HG02571 (cell line): ENCODE results near the gene ISLR.
"Not testable (repeated sequence)": the region's sequence is repeated elsewhere in the genome, so short reads cannot be mapped to it uniquely, and the experiment has no call there.

Experiments
- ATAC-seq: cut with Tn5 transposase; IDR thresholded peaks from one replicate; pipeline ENCODE4 v1.9.1; 2021; ENCODE audit warnings: mild to moderate bottlenecking, moderate library complexity; ENCODE audit not compliant: unreplicated experiment

The ISLR gene

GRCh38 chr15:74136814-74137536 lies 36.5 kb upstream of the ISLR start:
- ATAC-seq, result no peak

- ATAC-seq, result no peak
Measured at GRCh38 chr15:74137537-74137894, 36.0 kb upstream of the ISLR start.

- no peak for ATAC-seq
Measured at GRCh38 chr15:74138642-74139041, 34.9 kb upstream of the ISLR start.

- ATAC-seq, result no peak
Measured at GRCh38 chr15:74141591-74141990, 31.9 kb upstream of the ISLR start.

GRCh38 chr15:74144153-74144775 lies 29.2 kb upstream of the ISLR start:
- ATAC-seq, result no peak

GRCh38 chr15:74146277-74146800 lies 27.2 kb upstream of the ISLR start:
- ATAC-seq, result no peak

GRCh38 chr15:74147051-74147450 lies 26.5 kb upstream of the ISLR start:
- no peak for ATAC-seq

- no peak for ATAC-seq
Measured at GRCh38 chr15:74155766-74156417, 17.6 kb upstream of the ISLR start.

- no peak for ATAC-seq
Measured at GRCh38 chr15:74156678-74157411, 16.7 kb upstream of the ISLR start.

GRCh38 chr15:74157868-74158827 lies 15.4 kb upstream of the ISLR start:
- no peak for ATAC-seq

GRCh38 chr15:74158855-74159650 lies 14.5 kb upstream of the ISLR start:
- peak; percentile 85 for ATAC-seq

- ATAC-seq, result no peak
Measured at GRCh38 chr15:74159773-74160172, 13.7 kb upstream of the ISLR start.

- ATAC-seq, result not testable (repeated sequence)
Measured at GRCh38 chr15:74160390-74160789, 13.1 kb upstream of the ISLR start.

GRCh38 chr15:74162195-74162536 lies 11.3 kb upstream of the ISLR start:
- not testable (repeated sequence) for ATAC-seq

GRCh38 chr15:74165461-74165860 lies 8.0 kb upstream of the ISLR start:
- no peak for ATAC-seq

GRCh38 chr15:74167891-74168331 lies 5.6 kb upstream of the ISLR start:
- ATAC-seq, result no peak

GRCh38 chr15:74168711-74169126 lies 4.8 kb upstream of the ISLR start:
- no peak for ATAC-seq

GRCh38 chr15:74170071-74170844 lies 3.3 kb upstream of the ISLR start:
- no peak for ATAC-seq
